Ovary (tissue), 3 donors: Measurements from ENCODE around the gene GBP6.

Source experiments
- CTCF ChIP-seq, 3 donors: fragments of 450-650 bp in 2 of 3; fragments of 200-600 bp in 1 of 3; IDR thresholded peaks; one replicate each; pipeline versions ENCODE4 v1.5.1 to v1.8.0; 2016 to 2022; ENCODE audit warnings: antibody characterized with exemption in 3 of 3, mild to moderate bottlenecking in 1 of 3
- EP300 ChIP-seq: sonication (generic); formaldehyde crosslinking; IDR thresholded peaks from one replicate; pipeline ENCODE4 v1.6.1; 2017; ENCODE audit warnings: antibody characterized with exemption
- donor health status: DM: no; HTN: no; CAD: no.

- no peak for TF ChIP-seq EP300
- TF ChIP-seq CTCF (IDR thresholded peaks at IDR 0.05): no peak
Observed at GRCh38 chr1:89425056-89425455, 61.2 kb downstream of the GBP6 start.
